ES-I3 (cell line): ENCODE data around the gene PCGF3.

Experiments
- H3K36me3 ChIP-seq: 2 replicates; pipeline ENCODE4 v1.6.1; 2013; ENCODE audit warnings: mild to moderate bottlenecking, low read length, control low read depth, moderate library complexity; ENCODE audit not compliant: insufficient read depth
- H3K4me1 ChIP-seq: 2 replicates; pipeline ENCODE4 v1.6.1; 2013; ENCODE audit warnings: mild to moderate bottlenecking, control low read depth, low read length; ENCODE audit not compliant: insufficient read depth
- H3K9ac ChIP-seq: 2 replicates; pipeline ENCODE4 v1.6.1; 2013; ENCODE audit warnings: low read depth, mild to moderate bottlenecking, low read length, moderate library complexity
- H3K9me3 ChIP-seq: 2 replicates; pipeline ENCODE4 v1.6.1; 2013; ENCODE audit warnings: mild to moderate bottlenecking, low read length, moderate library complexity; ENCODE audit not compliant: control insufficient read depth, insufficient read depth

The PCGF3 gene

DNA sequence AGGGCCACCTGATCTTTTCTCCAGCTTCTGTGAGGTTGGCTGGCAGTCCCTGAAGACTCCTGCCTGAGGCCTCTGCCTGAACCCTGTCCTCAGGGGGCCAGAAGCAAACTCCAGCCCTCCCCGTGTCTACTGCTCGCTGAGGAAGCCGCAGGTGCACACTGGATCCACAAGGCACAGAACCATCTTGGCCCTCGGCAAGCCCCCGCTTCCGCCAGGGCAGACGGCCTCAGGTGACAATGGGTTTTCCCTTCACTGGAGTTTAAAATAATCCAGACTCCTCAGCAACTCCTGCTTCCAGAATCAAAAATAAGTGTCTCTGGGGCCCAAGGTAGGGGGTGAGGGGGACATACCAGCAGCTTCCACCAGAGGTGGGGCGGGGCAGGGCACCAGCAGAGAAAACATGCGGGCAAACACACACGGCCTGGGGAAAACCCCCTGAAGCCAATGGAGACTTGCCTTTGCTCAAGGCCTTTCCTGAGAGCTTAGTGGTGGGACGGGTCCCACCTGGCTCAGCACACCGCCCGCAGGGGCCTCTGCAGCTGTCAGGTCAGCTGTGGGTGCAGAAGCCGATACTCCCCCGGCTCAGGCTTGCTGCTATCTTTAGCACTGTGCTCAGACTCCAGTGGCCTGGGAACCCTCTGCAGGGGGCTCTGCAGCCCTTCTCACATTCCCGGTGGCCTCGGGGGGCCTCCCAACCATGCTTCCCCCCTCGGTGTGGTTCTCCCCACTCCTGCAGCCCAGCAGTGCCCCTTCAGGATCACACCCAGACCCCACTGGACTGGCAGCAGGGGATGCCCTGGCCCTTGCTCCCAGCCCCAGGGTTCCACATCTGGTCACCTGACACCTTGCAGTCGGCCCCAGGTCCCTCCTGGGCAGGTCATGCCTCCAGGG, 29.4 kb upstream of the PCGF3 start:
- Histone ChIP-seq H3K9ac (no peak overlapping the region), H3K36me3 (no peaks in the 10 kb centered on the region; the same call in 1 of the 2 replicates), H3K9me3 (no peaks in the 10 kb centered on the region), H3K4me1 (no peaks in the 10 kb centered on the region; the same call in 1 of the 2 replicates)

DNA sequence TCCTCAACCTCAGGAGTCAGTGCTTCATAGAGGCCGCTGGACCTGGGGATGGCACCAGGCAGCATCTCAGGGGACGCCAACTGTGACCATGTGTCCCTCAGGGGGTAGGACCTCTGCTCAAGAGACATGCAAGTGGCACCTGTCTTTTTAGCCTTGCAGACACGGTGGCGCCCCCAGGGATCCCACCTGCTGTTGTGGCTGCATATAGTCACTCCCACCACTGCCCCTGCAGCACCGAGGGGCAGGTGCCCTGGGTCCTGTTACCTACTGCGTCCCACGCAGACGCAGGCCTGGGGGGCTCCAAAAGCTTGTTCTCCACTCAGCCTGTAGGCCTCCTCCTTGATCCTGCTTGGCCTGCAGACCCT, 28.8 kb upstream of the PCGF3 start:
- H3K4me1 ChIP-seq = no peaks in the 10 kb centered on the region; the same call in 1 of the 2 replicates
- H3K9ac ChIP-seq = no peak overlapping the region
- H3K9me3 ChIP-seq = no peaks in the 10 kb centered on the region

DNA sequence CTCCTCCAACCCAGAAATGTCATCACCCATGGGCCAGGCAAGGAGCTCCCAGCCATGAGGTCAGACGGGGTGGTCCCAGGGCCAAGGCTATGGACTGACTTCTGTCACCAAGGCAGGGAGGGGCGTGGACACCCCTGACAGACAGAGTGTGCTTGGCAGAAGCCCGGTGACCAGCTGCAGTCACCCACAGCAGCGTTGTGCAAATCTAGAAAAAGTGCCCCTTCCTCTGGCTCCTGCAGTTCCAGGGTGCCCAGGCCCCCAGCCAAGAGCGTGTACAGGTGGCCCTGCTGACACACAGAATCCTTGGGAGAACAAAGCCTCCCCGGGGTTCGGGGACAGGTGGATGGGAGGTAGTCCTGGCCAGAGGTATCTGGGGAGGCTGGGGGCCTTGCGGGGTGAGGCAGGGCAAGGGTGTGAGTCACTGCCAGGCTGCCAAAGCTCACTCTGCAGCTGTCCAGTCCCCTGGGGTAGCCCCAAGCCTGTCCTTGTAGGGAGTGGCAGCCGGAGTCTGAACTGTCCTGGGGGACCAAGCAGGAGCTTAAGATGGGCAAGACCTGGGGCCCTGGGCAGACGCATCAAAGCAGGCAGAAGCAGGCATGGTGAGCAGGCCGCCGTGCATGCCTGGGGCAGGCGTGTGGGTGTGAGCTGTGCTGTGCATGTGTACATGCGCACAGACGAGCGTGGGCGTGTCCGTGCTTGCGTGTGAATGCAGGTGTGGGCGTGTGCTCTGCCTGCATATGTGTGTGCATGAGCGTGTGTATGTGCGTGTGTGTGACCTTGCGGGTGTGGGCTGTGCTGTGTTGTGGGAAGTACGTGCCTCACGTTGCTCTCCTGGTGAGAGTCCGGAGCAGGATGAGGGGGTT, 28.0 kb upstream of the PCGF3 start:
- no peaks in the 10 kb centered on the region for H3K9me3 ChIP-seq
- H3K4me1 ChIP-seq = no peaks in the 10 kb centered on the region; the same call in 1 of the 2 replicates
- no peak overlapping the region for H3K9ac ChIP-seq
- H3K36me3 ChIP-seq = no peaks in the 10 kb centered on the region; the same call in 1 of the 2 replicates

More for the DNA sequence above, 28.8 kb upstream of the PCGF3 start:
- H3K36me3 ChIP-seq = no peaks in the 10 kb centered on the region; the same call in 1 of the 2 replicates

DNA sequence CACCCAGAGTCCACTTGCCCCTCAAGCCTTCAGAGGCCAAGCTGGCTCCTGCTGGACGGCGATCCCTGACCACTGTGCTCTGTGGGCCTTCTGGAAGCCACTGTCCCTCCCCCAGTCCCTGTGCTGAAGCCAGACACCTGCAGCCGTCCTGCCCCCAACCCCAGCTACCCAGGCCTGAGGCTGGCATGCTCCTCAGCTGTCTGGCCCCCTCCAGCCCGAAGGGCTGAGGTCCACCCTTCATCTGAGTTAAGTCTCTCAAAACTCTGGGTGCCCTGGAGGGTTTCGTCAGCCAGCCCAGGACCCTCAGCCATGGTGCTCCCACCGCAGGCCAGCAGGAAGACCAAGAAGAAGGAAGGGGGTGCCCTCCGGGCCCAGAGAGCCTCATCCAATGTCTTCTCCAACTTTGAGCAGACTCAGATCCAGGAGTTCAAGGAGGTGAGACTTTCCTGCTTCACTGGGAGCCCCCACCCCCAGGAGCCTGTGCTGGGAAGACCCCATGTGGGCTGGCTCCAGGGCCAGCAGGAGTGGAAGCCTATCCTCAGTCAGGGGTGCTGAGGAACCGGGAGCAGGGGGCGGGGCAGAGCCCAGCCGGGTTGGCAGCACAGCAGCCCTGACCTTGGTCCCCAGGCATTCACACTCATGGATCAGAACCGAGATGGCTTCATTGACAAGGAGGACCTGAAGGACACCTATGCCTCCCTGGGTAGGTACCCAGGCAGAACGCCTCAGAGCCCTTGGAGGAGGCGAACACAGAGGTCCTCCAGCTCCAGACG, 27.1 kb upstream of the PCGF3 start:
- H3K4me1 ChIP-seq = peaks cover under 1% of the 10 kb centered on the region; the same call in 1 of the 2 replicates
- H3K9ac ChIP-seq = no peak overlapping the region
- H3K36me3 ChIP-seq = no peaks in the 10 kb centered on the region
- H3K9me3 ChIP-seq = no peaks in the 10 kb centered on the region

DNA sequence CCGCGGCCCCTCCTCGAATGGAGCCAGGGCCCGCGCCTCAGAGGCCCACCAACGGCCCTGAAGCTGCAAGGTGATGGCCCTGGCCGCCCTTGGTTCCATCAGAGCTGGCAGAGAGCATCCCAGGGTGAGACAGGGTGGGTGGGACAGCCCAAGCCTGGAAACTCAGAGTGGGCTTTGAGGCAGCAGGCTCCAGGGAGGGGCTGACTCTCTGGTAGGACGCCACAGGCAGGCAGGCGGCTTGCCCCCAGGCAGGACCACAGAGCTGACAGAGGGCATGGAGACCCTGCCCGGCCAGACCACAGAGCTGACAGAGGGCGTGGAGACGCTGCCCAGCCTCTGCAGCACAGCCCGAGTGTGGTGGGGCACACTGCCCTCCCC, 26.5 kb upstream of the PCGF3 start:
- Histone ChIP-seq H3K9ac (no peak overlapping the region), H3K4me1 (peaks cover 5% of the 10 kb centered on the region; the same call in 1 of the 2 replicates), H3K9me3 (no peaks in the 10 kb centered on the region), H3K36me3 (no peaks in the 10 kb centered on the region)

DNA sequence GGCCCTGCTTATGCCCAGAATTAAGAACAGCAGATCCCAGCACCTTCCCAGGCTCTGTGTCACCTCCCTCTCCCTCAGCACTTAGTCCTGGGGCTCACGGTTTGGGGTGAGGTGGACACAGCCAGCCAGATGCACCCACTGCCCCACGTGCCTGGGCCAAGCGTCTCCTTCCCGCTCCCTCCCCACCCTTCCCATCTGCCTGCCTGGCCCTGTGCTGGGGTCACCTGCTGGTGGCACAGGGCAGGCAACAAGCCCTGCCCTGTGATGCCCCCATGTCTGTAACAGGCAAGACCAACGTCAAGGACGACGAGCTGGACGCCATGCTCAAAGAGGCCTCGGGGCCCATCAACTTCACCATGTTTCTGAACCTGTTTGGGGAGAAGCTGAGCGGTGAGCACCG, 26.0 kb upstream of the PCGF3 start:
- H3K9me3 ChIP-seq = no peaks in the 10 kb centered on the region
- H3K36me3 ChIP-seq = no peaks in the 10 kb centered on the region
- peaks cover 5% of the 10 kb centered on the region; the same call in 1 of the 2 replicates for H3K4me1 ChIP-seq
- H3K9ac ChIP-seq = no peak overlapping the region

DNA sequence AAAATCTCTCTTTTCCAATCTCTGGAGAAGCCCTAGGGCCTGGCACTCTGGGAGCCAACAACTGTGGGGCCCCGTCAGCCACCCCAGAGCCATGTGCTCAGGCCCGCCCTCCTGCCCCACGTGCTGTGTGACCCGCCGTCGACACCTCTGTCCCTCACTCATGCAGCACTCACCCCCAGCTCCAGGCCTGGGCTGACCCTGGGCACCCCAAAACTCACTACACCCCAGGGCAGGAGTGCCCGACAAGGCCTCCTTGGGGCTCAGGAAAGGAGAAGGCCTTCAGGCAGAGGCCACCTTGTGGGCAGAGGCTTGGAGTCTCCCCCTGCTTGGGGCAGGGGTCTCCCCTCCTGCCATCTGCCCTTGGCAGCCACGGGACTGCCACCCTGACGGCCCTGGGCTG, 25.5 kb upstream of the PCGF3 start:
- no peaks in the 10 kb centered on the region for H3K9me3 ChIP-seq
- peak overlapping the region; percentile 51; the same call in 1 of the 2 replicates for H3K9ac ChIP-seq
- H3K4me1 ChIP-seq = peaks cover 5% of the 10 kb centered on the region; the same call in 1 of the 2 replicates
- no peaks in the 10 kb centered on the region for H3K36me3 ChIP-seq

DNA sequence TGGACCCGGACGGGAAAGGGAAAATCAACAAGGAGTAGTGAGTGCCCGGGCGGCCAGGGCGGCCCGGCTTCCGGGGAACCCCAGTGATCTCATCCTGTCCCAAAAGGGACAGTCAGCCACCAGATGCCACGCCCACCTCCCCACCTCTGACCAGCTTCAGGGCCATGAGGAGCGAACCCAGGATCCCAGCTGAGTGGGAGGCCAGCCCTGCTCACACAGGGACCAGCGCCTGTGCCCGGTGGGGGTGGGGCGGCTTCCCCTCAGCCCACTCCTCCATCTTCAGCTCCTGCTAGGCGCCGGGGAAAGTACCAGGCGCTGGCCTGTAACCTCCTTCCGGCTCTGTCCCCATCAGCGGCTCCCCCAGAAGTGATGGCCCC, 25.1 kb upstream of the PCGF3 start:
- no peaks in the 10 kb centered on the region for H3K9me3 ChIP-seq
- H3K36me3 ChIP-seq = no peaks in the 10 kb centered on the region
- H3K9ac ChIP-seq = peak overlapping the region; percentile 51
- peaks cover 5% of the 10 kb centered on the region; the same call in 1 of the 2 replicates for H3K4me1 ChIP-seq

DNA sequence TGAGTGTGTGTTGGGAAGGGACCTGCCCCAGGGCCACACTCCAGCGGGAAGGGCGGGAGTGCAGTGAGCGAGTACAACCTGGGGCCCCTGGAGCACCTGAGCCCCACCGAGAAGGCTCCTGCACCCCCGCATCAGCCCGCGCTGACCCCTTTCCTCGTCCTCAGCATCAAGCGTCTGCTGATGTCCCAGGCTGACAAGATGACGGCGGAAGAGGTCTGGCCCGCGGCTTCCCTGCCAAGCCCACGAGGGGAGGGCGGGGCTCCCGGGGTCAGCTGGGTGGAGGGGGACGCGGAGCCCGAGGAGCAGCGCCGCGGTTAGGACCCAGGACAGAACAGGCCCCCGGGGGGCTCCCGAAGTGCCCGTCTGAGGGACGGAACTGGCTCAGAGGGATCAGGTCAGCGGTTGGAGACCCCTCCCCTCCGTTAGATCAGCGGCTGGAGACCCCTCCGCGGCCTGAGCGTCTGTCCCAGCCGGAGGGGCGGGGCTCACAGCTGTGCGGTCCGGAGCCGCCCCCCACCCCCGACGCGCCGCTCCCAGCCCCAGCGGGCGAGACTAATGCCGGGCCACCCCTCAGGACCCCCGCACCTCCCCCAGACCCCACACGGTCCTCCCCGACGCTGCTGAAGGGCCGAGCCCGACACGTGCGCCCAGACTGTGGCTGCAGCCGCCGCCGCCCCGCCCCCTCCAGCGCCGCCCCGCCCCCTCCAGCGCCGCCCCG, 24.5 kb upstream of the PCGF3 start:
- Histone ChIP-seq H3K9ac (peak overlapping the region; percentile 51), H3K36me3 (no peaks in the 10 kb centered on the region), H3K9me3 (no peaks in the 10 kb centered on the region), H3K4me1 (peaks cover 5% of the 10 kb centered on the region; the same call in 1 of the 2 replicates)

DNA sequence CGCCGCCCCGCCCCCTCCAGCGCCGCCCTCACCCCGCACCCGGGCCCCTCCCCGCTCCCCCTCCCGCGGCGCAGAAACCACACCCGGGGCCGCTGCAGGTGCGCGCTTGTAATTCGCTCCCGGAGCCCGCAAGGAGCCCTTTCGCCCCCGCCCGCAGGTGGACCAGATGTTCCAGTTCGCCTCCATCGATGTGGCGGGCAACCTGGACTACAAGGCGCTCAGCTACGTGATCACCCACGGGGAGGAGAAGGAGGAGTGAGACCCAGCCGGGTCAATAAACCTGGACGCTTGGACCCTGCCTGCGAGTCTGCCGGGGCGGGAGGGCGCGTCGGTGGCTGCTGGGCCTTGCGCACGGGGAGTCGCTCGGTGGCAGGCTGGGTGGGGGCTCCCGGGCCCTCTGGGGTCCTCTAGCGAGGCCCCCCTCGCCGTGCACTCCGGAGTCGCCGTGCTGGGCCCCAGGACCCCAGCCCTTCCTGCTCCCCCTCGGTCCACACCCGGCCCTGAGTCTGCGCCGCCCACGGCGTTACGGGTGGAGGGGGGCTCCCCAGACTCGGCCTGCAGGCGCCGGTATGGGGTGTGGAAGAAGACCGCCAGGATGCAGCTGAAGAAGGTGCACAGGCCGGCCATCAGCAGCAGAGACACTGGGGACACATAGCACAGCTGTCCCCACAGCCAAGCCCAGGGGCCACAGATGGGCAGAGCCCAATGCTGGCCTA, 23.7 kb upstream of the PCGF3 start:
- Histone ChIP-seq H3K4me1 (peaks cover 5% of the 10 kb centered on the region; the same call in 1 of the 2 replicates), H3K9me3 (no peaks in the 10 kb centered on the region), H3K9ac (peak overlapping the region; percentile 31; the same call in 1 of the 2 replicates), H3K36me3 (no peaks in the 10 kb centered on the region)

DNA sequence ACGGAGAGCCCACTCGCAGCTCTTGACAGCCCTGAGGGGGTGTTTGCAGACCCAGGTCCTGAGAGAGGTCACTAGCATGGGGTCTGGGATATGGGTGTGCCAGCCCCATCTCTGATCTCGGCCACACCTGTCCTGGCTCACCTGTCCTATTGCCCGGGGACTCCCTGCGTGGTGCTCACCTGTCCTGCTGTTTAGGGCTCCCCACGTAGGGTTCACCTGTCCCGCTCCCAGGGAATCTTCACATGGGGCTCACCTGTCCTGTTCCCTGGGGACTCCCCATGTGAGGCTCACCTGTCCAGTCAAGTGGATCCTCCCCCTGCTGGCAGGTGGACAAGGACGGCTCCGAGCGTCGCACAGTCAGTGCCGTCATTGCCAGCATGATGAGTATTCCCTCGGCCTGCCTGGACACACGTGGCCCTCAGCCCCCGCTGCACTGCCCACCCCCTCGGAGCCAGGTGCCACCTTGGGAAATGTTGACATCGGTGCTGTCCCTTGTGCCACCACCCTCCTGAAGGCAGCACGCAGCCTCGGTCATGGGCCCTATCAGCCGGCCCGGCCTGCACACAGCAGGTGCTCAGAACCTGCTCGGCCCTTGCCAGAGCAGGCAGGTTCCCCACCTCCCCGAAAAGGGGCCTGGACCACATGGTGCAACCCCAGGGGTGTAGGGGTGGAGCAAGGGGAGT, 23.0 kb upstream of the PCGF3 start:
- Histone ChIP-seq H3K4me1 (peaks cover 5% of the 10 kb centered on the region; the same call in 1 of the 2 replicates), H3K9me3 (no peaks in the 10 kb centered on the region), H3K36me3 (no peaks in the 10 kb centered on the region), H3K9ac (no peak overlapping the region)

DNA sequence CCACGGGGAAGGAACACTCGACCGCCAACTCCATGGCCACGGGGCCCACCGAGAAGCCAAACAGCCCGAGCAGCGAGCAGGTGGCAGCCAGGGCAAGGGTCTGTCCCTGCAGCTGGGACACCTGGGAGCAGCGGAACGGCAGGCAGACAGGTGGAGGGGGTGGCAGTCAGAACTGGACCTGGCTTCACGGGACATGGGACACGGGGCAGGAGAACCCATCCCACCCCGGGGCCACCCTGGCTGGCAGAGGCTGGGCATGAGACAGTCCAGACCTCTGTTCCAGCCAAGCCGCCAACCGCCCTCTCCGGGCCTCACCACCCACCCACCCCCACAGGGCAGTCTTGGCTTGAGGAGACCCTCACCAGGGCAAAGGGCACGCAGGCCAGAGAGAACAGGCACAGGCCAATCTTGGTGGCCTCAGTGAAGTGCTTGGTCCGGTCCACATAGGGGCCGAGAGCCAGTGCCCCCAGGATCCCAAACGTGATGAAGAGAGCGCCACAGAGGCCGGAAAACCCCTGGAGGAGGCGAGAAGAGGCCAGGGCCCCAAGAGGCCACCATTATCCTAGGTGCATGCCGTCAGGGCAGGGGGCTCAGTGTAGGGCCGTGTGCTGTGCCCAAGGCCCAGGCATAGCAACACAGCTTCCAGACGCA, 22.3 kb upstream of the PCGF3 start:
- H3K4me1 ChIP-seq = peaks cover 5% of the 10 kb centered on the region; the same call in 1 of the 2 replicates

More for the DNA sequence above, 22.3 kb upstream of the PCGF3 start:
- no peaks in the 10 kb centered on the region for H3K36me3 ChIP-seq
- H3K9me3 ChIP-seq = no peaks in the 10 kb centered on the region
- H3K9ac ChIP-seq = no peak overlapping the region
